Epithelial cell of proximal tubule (primary cell): ENCODE results near the gene MIB2. TPM values are rescaled to one million over a fixed set of nuclear protein-coding genes. Genes with fewer than 3 reads are reported as not detected.

Experiments used
- DNase-seq: peaks from one replicate; pipeline ENCODE4 v3.0.0-alpha.2; 2011; ENCODE audit warnings: low read depth
- H3K4me3 ChIP-seq: 2 replicates; pipeline ENCODE4 v1.5.1; 2011; ENCODE audit warnings: low read depth, mild to moderate bottlenecking, low read length
- total RNA-seq: library from RNA; depleted of rRNA; stranded (reverse); fragments of >200 nt; gene quantifications from 2 replicates; pipeline ENCODE4 v1.2.3, GENCODE V29; 2015
- TF ChIP-seq, protein P1 (sequence below): conservative IDR thresholded peaks from 2 replicates; pipeline ENCODE4 v1.5.1; 2012; ENCODE audit warnings: low read depth, mild to moderate bottlenecking, low read length

The MIB2 gene
- total RNA-seq, 1 donor from 2014 or later: 29.4 TPM

- no peak overlapping the region for H3K4me3 ChIP-seq
- no peak for DNase-seq
- TF ChIP-seq, protein P1, sequence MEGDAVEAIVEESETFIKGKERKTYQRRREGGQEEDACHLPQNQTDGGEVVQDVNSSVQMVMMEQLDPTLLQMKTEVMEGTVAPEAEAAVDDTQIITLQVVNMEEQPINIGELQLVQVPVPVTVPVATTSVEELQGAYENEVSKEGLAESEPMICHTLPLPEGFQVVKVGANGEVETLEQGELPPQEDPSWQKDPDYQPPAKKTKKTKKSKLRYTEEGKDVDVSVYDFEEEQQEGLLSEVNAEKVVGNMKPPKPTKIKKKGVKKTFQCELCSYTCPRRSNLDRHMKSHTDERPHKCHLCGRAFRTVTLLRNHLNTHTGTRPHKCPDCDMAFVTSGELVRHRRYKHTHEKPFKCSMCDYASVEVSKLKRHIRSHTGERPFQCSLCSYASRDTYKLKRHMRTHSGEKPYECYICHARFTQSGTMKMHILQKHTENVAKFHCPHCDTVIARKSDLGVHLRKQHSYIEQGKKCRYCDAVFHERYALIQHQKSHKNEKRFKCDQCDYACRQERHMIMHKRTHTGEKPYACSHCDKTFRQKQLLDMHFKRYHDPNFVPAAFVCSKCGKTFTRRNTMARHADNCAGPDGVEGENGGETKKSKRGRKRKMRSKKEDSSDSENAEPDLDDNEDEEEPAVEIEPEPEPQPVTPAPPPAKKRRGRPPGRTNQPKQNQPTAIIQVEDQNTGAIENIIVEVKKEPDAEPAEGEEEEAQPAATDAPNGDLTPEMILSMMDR: no peak
These were observed 62.6 kb downstream of the MIB2 start for GRCh38 chr1:1677718-1678580.

DNA sequence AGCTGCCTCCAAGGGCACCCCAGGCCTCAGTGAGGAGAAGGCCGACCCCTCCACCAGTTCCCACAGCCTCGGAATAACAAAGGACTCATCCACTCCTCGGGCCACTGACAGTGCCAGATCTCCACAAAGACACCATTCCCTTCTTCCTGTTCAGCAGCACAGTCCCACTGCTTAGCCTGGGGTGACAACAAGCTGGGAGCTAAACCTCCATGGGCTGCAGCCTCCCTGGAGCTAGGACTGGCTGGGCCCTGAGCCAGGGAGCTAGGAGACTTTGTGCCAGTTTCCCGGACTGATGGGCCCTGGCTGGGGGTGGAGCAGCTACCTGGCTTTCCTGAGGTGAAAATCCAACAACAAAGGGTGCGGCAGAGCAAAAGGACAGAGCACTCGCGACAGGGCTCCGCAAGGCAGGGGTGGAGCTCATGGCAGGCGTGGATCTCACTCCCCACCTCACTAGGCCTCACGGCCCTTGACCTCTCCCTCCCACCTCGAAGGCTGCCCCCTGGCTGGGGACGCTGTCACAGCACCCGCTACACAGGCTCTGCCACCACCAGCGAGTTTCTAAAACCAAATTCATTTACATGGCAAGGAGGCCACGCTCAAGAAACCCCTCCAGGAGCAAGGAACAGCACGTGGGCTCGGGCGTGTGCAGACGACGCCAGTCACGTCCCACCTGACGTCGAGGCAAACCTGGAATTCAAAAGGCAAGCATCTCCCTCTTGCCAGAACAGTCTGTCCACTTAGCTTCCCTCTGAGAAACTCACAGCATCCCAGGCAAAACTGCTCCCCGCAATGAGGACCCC is 63.5 kb downstream of the MIB2 start:
- no peak overlapping the region for H3K4me3 ChIP-seq
- no peak for DNase-seq
- TF ChIP-seq, protein P1: peak; percentile 56

Other genes starting within 250 kb of the MIB2 start
- gene AURKAIP1, start 240.3 kb upstream of the MIB2 start, total RNA-seq: 258 and 347 TPM in 2 replicates
- gene CCNL2, start 216.2 kb upstream of the MIB2 start, total RNA-seq: 47.3 and 96.3 TPM in 2 replicates
- 150 and 246 TPM in 2 replicates for gene MRPL20, start 208.2 kb upstream of the MIB2 start, total RNA-seq
- 2.7 and 4.0 TPM in 2 replicates for gene ANKRD65, start 194.2 kb upstream of the MIB2 start, total RNA-seq
- 41.6 and 56.3 TPM in 2 replicates for gene VWA1, start 179.8 kb upstream of the MIB2 start, total RNA-seq
- under 0.01 and 0.36 TPM in 2 replicates for gene ATAD3C, start 165.8 kb upstream of the MIB2 start, total RNA-seq
- gene ATAD3B, start 143.7 kb upstream of the MIB2 start, total RNA-seq: 42.8 and 91.2 TPM in 2 replicates
- gene ATAD3A, start 103.3 kb upstream of the MIB2 start, total RNA-seq: 52.6 and 110 TPM in 2 replicates
- 1.6 and 1.7 TPM in 2 replicates for gene TMEM240, start 74.9 kb upstream of the MIB2 start, total RNA-seq
- gene SSU72, start 40.6 kb upstream of the MIB2 start, total RNA-seq: 136 and 147 TPM in 2 replicates
- 2.6 and 6.1 TPM in 2 replicates for gene FNDC10, start 15.4 kb upstream of the MIB2 start, total RNA-seq
- gene MMP23B, start 16.7 kb downstream of the MIB2 start, total RNA-seq: 3.5 and 15.0 TPM in 2 replicates
- 16.3 and 22.9 TPM in 2 replicates for gene CDK11B, start 43.5 kb downstream of the MIB2 start, total RNA-seq
- 22.4 and 22.8 TPM in 2 replicates for gene SLC35E2B, start 77.3 kb downstream of the MIB2 start, total RNA-seq
- 10.3 and 11.6 TPM in 2 replicates for gene CDK11A, start 108.9 kb downstream of the MIB2 start, total RNA-seq
- gene NADK, start 163.0 kb downstream of the MIB2 start, total RNA-seq: 48.8 and 55.6 TPM in 2 replicates